Keratinocyte (primary cell): ENCODE measurements around the gene BCL2. TPM values are rescaled to one million over a fixed set of nuclear protein-coding genes. Genes with fewer than 3 reads are reported as not detected.

Experiments used
- DNase-seq: peaks from one replicate; pipeline ENCODE4 v3.0.0-alpha.2; 2011; ENCODE audit warnings: low read depth, missing footprints, low spot score
- FAIRE-seq: peaks from 2 replicates; lab custom pipeline; 2011; peaks lifted over from hg19 to GRCh38; lab: Jason Lieb, UNC
- H2AFZ ChIP-seq: 2 replicates; pipeline ENCODE4 v1.6.0; 2012; ENCODE audit warnings: low read length, control low read depth, inconsistent platforms; ENCODE audit not compliant: control insufficient read depth
- H3K27ac ChIP-seq: 2 replicates; pipeline ENCODE4 v1.5.1; 2011; ENCODE audit warnings: low read length; ENCODE audit not compliant: control insufficient read depth, insufficient read depth
- H3K27me3 ChIP-seq: 3 replicates; pipeline ENCODE4 v1.6.0; 2011; ENCODE audit warnings: low read length; ENCODE audit not compliant: control insufficient read depth, insufficient read depth; ENCODE audit errors: extremely low read depth
- H3K36me3 ChIP-seq, 2 experiments: 2 replicates in 1 of 2; 3 replicates in 1 of 2; pipeline ENCODE4 v1.5.1; 2011; ENCODE audit warnings: low read length in 2 of 2, mild to moderate bottlenecking in 1 of 2; ENCODE audit not compliant: control insufficient read depth in 2 of 2, insufficient read depth in 2 of 2; ENCODE audit errors: extremely low read depth in 1 of 2
- H3K4me1 ChIP-seq: 3 replicates; pipeline ENCODE4 v1.5.1; 2011; ENCODE audit warnings: low read length; ENCODE audit not compliant: control insufficient read depth, insufficient read depth; ENCODE audit errors: extremely low read depth
- H3K4me2 ChIP-seq: 3 replicates; pipeline ENCODE4 v1.6.0; 2011; ENCODE audit warnings: low read depth, low read length; ENCODE audit not compliant: control insufficient read depth, insufficient read depth; ENCODE audit errors: extremely low read depth
- H3K4me3 ChIP-seq, 3 experiments: fragments of 200-600 bp in 1 of 3; sonication (generic) in 1 of 3; 2 replicates in 2 of 3; 3 replicates in 1 of 3; pipeline ENCODE4 v1.5.1; 2011 to 2016; ENCODE audit warnings: low read length in 3 of 3, mild to moderate bottlenecking in 3 of 3, control low read depth in 2 of 3, inconsistent platforms in 1 of 3, low read depth in 1 of 3, mixed read lengths in 1 of 3, mixed run types in 1 of 3, moderate library complexity in 1 of 3; ENCODE audit not compliant: control insufficient read depth in 2 of 3, insufficient read depth in 2 of 3; ENCODE audit errors: extremely low read depth in 1 of 3
- H3K79me2 ChIP-seq: 2 replicates; pipeline ENCODE4 v1.6.0; 2012; ENCODE audit warnings: low read length; ENCODE audit not compliant: control insufficient read depth, insufficient read depth
- H3K9ac ChIP-seq: 3 replicates; pipeline ENCODE4 v1.6.0; 2011; ENCODE audit warnings: low read length; ENCODE audit not compliant: control insufficient read depth, insufficient read depth; ENCODE audit errors: extremely low read depth
- H3K9me1 ChIP-seq: 3 replicates; pipeline ENCODE4 v1.6.0; 2011; ENCODE audit warnings: low read length; ENCODE audit not compliant: control insufficient read depth, insufficient read depth; ENCODE audit errors: extremely low read depth
- H3K9me3 ChIP-seq: 2 replicates; pipeline ENCODE4 v1.5.1; 2012; ENCODE audit warnings: low read depth, low read length; ENCODE audit not compliant: control insufficient read depth
- H4K20me1 ChIP-seq: 3 replicates; pipeline ENCODE4 v1.6.0; 2011; ENCODE audit warnings: low read length; ENCODE audit not compliant: control insufficient read depth, insufficient read depth; ENCODE audit errors: extremely low read depth
- EZH2 ChIP-seq: IDR thresholded peaks from one replicate; pipeline ENCODE4 v1.6.1; 2012; ENCODE audit warnings: inconsistent platforms, mild to moderate bottlenecking, low read length, moderate library complexity
- dilution Hi-C: fragments of 300-500 bp; cut with MboI; formaldehyde crosslinking; loops from one replicate; pipeline ENCODE4 v1.7.0; 2020; ENCODE audit warnings: low sequenced_read_pairs; ENCODE audit not compliant: extremely low pct_ligation_motif_present
- polyA plus RNA-seq, 5 experiments: library from polyadenylated mRNA; depleted of rRNA in 3 of 5; stranded (reverse) in 3 of 5; stranded (forward) in 1 of 5; unstranded in 1 of 5; fragments of >200 nt; gene quantifications; 1 replicate in 1 of 5; 2 replicates in 3 of 5; 3 replicates in 1 of 5; pipeline versions ENCODE4 v1.2.1 to v1.2.3, GENCODE V29; 2011 to 2012; ENCODE audit warnings: missing spikeins in 2 of 5, low read depth in 1 of 5, low replicate concordance in 1 of 5
- TF ChIP-seq, protein P1 (sequence below), 3 experiments: IDR thresholded peaks in 1 of 3; conservative IDR thresholded peaks in 1 of 3; optimal IDR thresholded peaks in 1 of 3; 2 replicates in 2 of 3; 3 replicates in 1 of 3; pipeline versions ENCODE3 to v1.5.1; 2011; ENCODE audit warnings: low read length in 3 of 3, mild to moderate bottlenecking in 3 of 3, moderate library complexity in 2 of 3, control low read depth in 1 of 3, inconsistent platforms in 1 of 3; ENCODE audit not compliant: insufficient read depth in 2 of 3; ENCODE audit errors: extremely low read depth in 1 of 3

The BCL2 gene
- polyA plus RNA-seq, 1 donor (not counting 4 experiments of a cell fraction or from before 2014, with no cell fraction given): 0.30 TPM

DNA sequence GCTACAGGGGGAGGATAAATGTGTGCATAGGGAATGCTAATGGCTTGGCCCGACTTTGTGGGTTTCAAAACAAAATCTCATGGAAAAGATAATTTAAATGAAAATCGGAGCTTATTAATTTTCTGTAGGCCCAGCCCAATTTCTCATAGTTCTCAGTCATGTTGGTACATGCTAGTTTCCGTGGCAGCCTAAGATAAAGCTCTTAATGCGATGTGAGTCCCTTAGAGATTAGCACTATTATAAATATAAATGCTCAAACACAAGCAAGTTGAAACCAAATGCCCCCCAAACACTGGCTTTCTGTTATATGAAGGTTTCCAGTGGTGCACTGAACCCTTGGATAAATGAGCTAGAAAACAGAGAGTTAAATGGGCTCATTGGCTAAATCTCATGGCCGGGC lies 168.0 kb downstream of the BCL2 start:
- FAIRE-seq (no peak), DNase-seq (no peak)
- Histone ChIP-seq H2AFZ (no peak overlapping the region), H3K9ac (no peak overlapping the region), H3K9me1 (no peaks in the 10 kb centered on the region), H3K27ac (no peak overlapping the region), H4K20me1 (no peaks in the 10 kb centered on the region), H3K4me1 (peaks cover 12% of the 10 kb centered on the region), H3K36me3 (no peaks in the 10 kb centered on the region), H3K4me3 (no peak overlapping the region), H3K9me3 (no peaks in the 10 kb centered on the region), H3K4me2 (no peak overlapping the region), H3K27me3 (peaks cover 20% of the 10 kb centered on the region), H3K79me2 (no peaks in the 10 kb centered on the region)
- dilution Hi-C loops: no loop called here
- TF ChIP-seq, protein P1, sequence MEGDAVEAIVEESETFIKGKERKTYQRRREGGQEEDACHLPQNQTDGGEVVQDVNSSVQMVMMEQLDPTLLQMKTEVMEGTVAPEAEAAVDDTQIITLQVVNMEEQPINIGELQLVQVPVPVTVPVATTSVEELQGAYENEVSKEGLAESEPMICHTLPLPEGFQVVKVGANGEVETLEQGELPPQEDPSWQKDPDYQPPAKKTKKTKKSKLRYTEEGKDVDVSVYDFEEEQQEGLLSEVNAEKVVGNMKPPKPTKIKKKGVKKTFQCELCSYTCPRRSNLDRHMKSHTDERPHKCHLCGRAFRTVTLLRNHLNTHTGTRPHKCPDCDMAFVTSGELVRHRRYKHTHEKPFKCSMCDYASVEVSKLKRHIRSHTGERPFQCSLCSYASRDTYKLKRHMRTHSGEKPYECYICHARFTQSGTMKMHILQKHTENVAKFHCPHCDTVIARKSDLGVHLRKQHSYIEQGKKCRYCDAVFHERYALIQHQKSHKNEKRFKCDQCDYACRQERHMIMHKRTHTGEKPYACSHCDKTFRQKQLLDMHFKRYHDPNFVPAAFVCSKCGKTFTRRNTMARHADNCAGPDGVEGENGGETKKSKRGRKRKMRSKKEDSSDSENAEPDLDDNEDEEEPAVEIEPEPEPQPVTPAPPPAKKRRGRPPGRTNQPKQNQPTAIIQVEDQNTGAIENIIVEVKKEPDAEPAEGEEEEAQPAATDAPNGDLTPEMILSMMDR (optimal IDR thresholded peaks at IDR 0.05 in 1 of 3, IDR thresholded peaks at IDR 0.05 in 1 of 3, conservative IDR thresholded peaks at IDR 0.05 in 1 of 3; ENCODE audit: extremely low read depth in 1 of 3, insufficient read depth in 2 of 3, low read length in 3 of 3): no peak
- TF ChIP-seq EZH2: no peak

GRCh38 chr18:63150942-63151421 lies 168.6 kb downstream of the BCL2 start:
- Histone ChIP-seq H3K9me1 (no peaks in the 10 kb centered on the region), H4K20me1 (no peaks in the 10 kb centered on the region), H2AFZ (no peak overlapping the region), H3K4me2 (no peak overlapping the region), H3K4me1 (peaks cover 12% of the 10 kb centered on the region), H3K79me2 (no peaks in the 10 kb centered on the region), H3K27ac (no peak overlapping the region), H3K27me3 (peaks cover 14% of the 10 kb centered on the region), H3K4me3 (no peak overlapping the region), H3K36me3 (no peaks in the 10 kb centered on the region), H3K9ac (no peak overlapping the region), H3K9me3 (no peaks in the 10 kb centered on the region)
- TF ChIP-seq, protein P1 (optimal IDR thresholded peaks at IDR 0.05 in 1 of 3, IDR thresholded peaks at IDR 0.05 in 1 of 3, conservative IDR thresholded peaks at IDR 0.05 in 1 of 3; ENCODE audit: extremely low read depth in 1 of 3, insufficient read depth in 2 of 3, low read length in 3 of 3): no peak
- no peak for TF ChIP-seq EZH2
- FAIRE-seq: no peak
- no peak for DNase-seq
- dilution Hi-C loops: no loop called here
